Measurements from ENCODE around the gene RPS4Y1.

The RPS4Y1 gene

GRCh38 chrY:2885880-2886279, 44.5 kb downstream of the RPS4Y1 start:
- FAIRE-seq, result no peak

- FAIRE-seq, result no peak
These were observed 46.0 kb downstream of the RPS4Y1 start for GRCh38 chrY:2887386-2887785.

GRCh38 chrY:2887955-2888354, 46.6 kb downstream of the RPS4Y1 start:
- no peak for FAIRE-seq

GRCh38 chrY:2893471-2893870, 52.1 kb downstream of the RPS4Y1 start:
- no peak for FAIRE-seq

- FAIRE-seq, result no peak
These were observed 54.6 kb downstream of the RPS4Y1 start for GRCh38 chrY:2896050-2896449.

GRCh38 chrY:2907356-2907755, 66.0 kb downstream of the RPS4Y1 start:
- no peak for FAIRE-seq

GRCh38 chrY:2913066-2913815, 71.8 kb downstream of the RPS4Y1 start:
- FAIRE-seq, result no peak
